Activated T-helper 2 cell treated with anti-CD3 and anti-CD28 coated beads, Interferon-gamma antibody, Interleukin-2, Interleukin-4, amounts not matched to agents 10 μg/mL and 5 μg/mL and 100 μg/mL, durations not matched to agents 14 hours and 24 hours and 36 hours (primary cell): ENCODE results near the gene BNIPL. TPM values are rescaled to one million over a fixed set of nuclear protein-coding genes. Genes with fewer than 3 reads are reported as not detected.

Experiments used
- DNase-seq: peaks from one replicate; pipeline ENCODE4 v3.0.0; 2021; ENCODE audit warnings: low spot score
- H3K27ac Mint-ChIP-seq: one replicate; pipeline ENCODE4 v1.8.0; 2021; ENCODE audit warnings: mixed read lengths
- H3K27me3 Mint-ChIP-seq: one replicate; pipeline ENCODE4 v1.8.0; 2021; ENCODE audit warnings: low read depth, mixed read lengths
- H3K36me3 Mint-ChIP-seq: one replicate; pipeline ENCODE4 v1.8.0; 2021; ENCODE audit warnings: low read depth, mixed read lengths
- H3K4me1 Mint-ChIP-seq: one replicate; pipeline ENCODE4 v1.8.0; 2021; ENCODE audit warnings: low read depth, mixed read lengths
- H3K4me3 Mint-ChIP-seq: one replicate; pipeline ENCODE4 v1.8.0; 2021; ENCODE audit warnings: low read depth, mild to moderate bottlenecking, moderate library complexity, mixed read lengths
- H3K9me3 Mint-ChIP-seq: one replicate; pipeline ENCODE4 v1.8.0; 2021; ENCODE audit warnings: mixed read lengths
- intact Hi-C: fragments of 100-400 bp; cut with micrococcal nuclease; formaldehyde crosslinking; loops from one replicate; pipeline ENCODE4 v1.15.1; 2023
- total RNA-seq: library from RNA; stranded (reverse); gene quantifications from 2 replicates; pipeline ENCODE4 v1.2.3, GENCODE V29; 2022

BNIPL gene
- total RNA-seq, 1 donor from 2014 or later = 1.5 TPM

DNA sequence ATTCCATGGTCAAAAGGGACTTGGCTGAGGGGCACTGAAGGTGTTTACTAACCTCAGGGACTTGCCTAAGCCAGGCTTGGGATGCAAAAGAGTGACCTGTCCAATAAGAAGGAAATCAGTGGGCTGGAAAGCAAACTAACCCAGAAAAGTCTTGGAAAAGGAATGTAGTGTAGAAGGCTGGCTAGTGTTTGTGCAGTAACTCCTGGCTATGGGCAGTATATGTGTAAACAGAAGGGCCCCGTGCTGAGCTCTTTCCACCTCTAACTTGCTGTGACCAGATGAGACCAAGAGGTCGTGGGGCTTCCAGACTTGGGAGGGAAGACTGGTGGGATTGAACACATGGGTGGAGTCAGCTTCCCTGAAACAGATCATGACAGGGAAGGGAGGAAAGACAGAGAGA lies 33.8 kb upstream of the BNIPL start:
- H3K27ac Mint-ChIP-seq = no peak overlapping the region
- no peaks in the 10 kb centered on the region for H3K9me3 Mint-ChIP-seq
- intact Hi-C loops = loop anchor here (10.0 kb wide), 1 partner anchor 252 kb away; the partner anchor contains the start of gene PSMD4
- DNase-seq = no peak
- no peaks in the 10 kb centered on the region for H3K27me3 Mint-ChIP-seq
- peaks cover 37% of the 10 kb centered on the region for H3K36me3 Mint-ChIP-seq
- H3K4me3 Mint-ChIP-seq = peak overlapping the region; percentile 23
- peaks cover 50% of the 10 kb centered on the region for H3K4me1 Mint-ChIP-seq

DNA sequence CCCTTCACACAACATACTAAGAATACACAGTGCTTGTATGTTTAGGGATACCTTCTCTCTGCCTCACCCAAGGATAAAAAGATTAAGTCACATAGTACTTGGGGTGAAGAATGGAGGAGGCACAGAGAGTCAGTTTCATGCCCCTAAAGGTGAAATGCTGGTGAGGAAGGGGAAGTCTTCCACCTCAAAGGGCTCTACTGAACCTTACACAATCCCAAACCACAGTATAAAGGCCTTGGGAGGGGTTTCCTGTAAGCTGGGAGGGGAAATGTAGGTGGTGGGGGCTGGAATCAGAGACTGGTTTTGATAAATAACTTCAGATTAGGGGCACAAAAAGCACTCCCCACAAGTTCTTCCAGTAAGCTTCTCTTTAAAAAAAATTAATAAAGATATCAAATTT lies 33.2 kb upstream of the BNIPL start:
- no peak overlapping the region for H3K4me3 Mint-ChIP-seq
- H3K4me1 Mint-ChIP-seq = peaks cover 55% of the 10 kb centered on the region

DNA sequence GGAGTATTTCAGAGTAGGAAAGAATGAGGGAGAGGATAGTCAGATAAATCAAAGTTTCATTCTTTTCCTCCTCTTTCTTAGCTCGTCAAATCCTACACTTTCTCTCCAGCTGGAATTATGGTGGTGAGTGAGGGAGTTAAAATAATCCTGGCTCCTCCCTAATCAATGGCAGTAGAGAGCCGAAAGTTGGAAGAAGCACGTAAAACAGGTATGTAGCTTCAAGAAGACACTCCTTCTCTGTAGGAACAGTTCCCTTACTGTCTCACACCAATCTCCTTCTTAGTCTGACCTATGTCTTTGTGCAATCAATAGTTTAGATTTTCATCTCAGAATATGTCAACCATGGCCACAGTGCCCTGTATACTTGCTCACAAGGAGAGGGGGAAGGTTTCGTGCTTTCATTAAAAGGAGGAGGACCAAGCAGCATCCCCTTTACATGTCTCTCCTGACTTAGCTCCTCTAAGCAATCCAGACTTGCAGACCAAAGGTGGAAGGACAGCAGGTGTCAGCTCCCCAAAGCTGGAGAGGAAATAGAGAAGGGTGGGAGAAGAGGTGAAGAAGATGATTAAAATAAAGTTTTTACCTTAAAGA lies 30.6 kb upstream of the BNIPL start:
- H3K27ac Mint-ChIP-seq = peak overlapping the region; percentile 96
- H3K36me3 Mint-ChIP-seq = peaks cover 21% of the 10 kb centered on the region
- H3K27me3 Mint-ChIP-seq = no peaks in the 10 kb centered on the region
- H3K9me3 Mint-ChIP-seq = no peaks in the 10 kb centered on the region
- peak overlapping the region; percentile 98 for H3K4me3 Mint-ChIP-seq
- H3K4me1 Mint-ChIP-seq = peaks cover 61% of the 10 kb centered on the region
- intact Hi-C loops = loop anchor here (1.0 to 10.0 kb wide), 3 partner anchors 29 to 444 kb away; partner anchors contain the start of gene PSMD4
- DNase-seq = no peak

More for the DNA sequence above, 33.2 kb upstream of the BNIPL start:
- no peaks in the 10 kb centered on the region for H3K9me3 Mint-ChIP-seq
- DNase-seq = no peak
- no peak overlapping the region for H3K27ac Mint-ChIP-seq
- H3K27me3 Mint-ChIP-seq = no peaks in the 10 kb centered on the region
- intact Hi-C loops = loop anchor here (10.0 kb wide), 1 partner anchor 252 kb away; the partner anchor contains the start of gene PSMD4
- H3K36me3 Mint-ChIP-seq = peaks cover 34% of the 10 kb centered on the region

DNA sequence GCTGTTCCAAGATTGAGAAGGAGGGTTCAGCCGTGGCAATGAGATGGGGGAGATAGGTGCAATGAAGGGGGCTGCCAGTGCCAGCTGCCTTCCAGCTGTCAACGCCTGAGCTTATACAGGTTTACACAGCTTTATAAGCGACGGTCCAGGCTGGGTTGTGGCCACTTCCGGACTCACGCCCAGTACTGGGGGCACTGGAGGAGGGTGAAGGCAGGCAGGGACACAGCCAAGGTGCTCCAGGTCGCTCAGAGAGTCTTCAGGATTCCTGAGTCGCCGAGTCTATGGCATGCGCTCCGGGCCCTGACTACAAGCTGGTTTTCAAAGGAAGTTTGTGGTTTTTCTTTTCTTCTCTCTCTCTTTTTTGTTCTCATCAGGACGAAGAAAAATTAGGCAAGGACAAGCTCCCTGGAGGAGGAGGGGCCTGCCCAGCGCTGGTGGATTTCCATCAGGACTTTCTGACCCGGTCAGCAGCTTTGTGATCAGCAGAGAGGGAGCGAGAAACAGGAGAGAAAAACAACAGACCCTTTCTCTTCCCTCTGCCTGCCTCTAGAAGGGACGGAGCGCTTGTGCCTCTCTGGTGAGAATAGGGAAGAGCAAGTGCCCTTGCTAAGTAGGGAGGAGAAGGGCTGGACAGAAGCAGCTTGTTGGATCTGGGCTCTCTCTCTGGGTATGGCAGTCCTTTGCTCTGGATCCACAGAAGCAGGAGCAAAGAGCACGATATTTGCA lies 29.9 kb upstream of the BNIPL start, which contains the start of gene MINDY1:
Gene MINDY1 (minus strand): TSS at position 576 of the 726 bp plus-strand sequence. CDS start 4,285 bp downstream, outside the sequence.
- peaks cover 15% of the 10 kb centered on the region for H3K36me3 Mint-ChIP-seq
- peaks cover 65% of the 10 kb centered on the region for H3K4me1 Mint-ChIP-seq
- H3K4me3 Mint-ChIP-seq = peak within 1 kb of the TSS; percentile 98
- H3K27ac Mint-ChIP-seq = peak within 1 kb of the TSS; percentile 96
- no peaks in the 10 kb centered on the region for H3K27me3 Mint-ChIP-seq
- H3K9me3 Mint-ChIP-seq = no peaks in the 10 kb centered on the region
- no peak for DNase-seq
- intact Hi-C loops = loop anchor here (1.0 to 10.0 kb wide), 3 partner anchors 29 to 444 kb away; partner anchors contain the start of gene PSMD4

DNA sequence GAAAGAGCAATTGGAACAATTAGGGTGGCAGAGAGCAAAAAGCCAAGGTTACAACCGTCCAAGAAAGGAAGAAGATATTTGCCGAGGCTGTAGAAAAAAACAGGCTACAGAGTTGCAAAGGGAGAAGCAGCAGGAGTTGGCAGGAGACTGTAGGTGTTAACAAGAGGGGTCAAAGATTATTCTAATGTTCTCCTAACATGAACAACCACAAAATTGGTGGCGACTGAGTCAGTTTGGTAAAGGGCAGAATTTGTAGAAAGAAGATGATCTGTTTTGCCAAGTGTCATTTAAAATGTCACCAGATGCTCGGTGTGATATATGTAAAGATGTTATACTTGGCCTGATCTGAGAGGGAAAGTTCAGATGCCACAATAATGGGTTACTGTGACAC lies 28.5 kb upstream of the BNIPL start:
- peaks cover 8% of the 10 kb centered on the region for H3K36me3 Mint-ChIP-seq
- peaks cover 55% of the 10 kb centered on the region for H3K4me1 Mint-ChIP-seq
- DNase-seq = no peak

DNA sequence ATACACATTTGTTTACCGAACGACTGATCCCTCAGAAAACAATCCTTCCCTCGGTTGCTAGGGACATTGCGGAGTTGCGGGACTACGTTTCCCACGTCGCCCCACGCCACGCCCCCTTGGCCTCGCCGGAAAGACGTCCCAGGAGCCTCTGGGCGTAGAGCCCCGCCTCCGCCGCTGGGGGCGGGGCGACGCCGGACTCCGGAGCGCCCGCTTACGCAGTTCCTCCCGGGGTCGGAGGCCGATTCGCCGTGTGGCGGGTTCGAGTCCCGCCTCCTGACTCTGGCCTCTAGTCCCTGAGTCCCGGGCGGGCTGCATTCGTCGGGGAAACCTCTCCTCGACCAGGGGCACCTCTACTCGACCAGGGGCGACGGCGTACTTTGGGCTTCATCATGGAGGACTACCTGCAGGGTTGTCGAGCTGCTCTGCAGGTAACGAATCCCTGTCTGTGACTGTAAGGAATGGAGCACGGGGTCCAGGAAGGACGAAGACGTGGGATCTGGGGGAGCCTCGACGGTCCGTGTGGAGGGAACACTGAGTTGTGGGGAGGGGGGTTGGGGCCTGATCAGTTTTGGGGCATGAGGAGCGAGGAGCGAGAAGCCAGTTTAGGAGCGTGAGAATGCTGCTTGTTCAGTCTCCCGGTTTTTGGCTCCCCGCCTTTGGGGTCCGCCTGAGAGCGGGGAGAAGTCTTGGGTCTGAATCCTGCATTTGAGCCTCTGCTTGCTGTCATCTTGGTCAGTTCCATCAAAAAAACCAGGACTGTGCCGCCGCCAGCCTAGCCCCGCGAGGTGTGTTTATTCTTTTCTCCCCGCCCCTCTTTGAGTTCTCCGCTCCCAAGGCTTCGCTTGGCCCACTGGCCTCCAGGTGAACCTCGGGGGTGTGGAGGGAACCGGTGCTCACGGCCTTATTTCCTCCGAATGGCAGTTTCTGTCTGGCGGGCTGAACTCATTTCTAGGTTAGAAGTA lies 27.9 kb upstream of the BNIPL start, which contains the start of gene PRUNE1:
Gene PRUNE1 (plus strand): TSS at position 206 of the 962 bp plus-strand sequence. CDS start 184 bp downstream, at position 390.
- H3K27me3 Mint-ChIP-seq = no peaks in the 10 kb centered on the region
- peak within 1 kb of the TSS; percentile 96 for H3K27ac Mint-ChIP-seq
- peak; percentile 92 for DNase-seq
- peaks cover 7% of the 10 kb centered on the region for H3K36me3 Mint-ChIP-seq
- H3K9me3 Mint-ChIP-seq = no peaks in the 10 kb centered on the region
- peaks cover 50% of the 10 kb centered on the region for H3K4me1 Mint-ChIP-seq
- intact Hi-C loops = loop anchor here (1.0 to 10.0 kb wide), 6 partner anchors 38 to 446 kb away; partner anchors contain the start of genes ARNT, C1orf56, CDC42SE1 and PSMD4
- peak within 1 kb of the TSS; percentile 98 for H3K4me3 Mint-ChIP-seq

More for the DNA sequence above, 28.5 kb upstream of the BNIPL start:
- intact Hi-C loops = loop anchor here (2.0 to 10.0 kb wide), 5 partner anchors 39 to 446 kb away; partner anchors contain the start of genes ARNT, C1orf56, PSMD4 and TNFAIP8L2
- H3K9me3 Mint-ChIP-seq = no peaks in the 10 kb centered on the region
- H3K27me3 Mint-ChIP-seq = no peaks in the 10 kb centered on the region
- peak overlapping the region; percentile 98 for H3K4me3 Mint-ChIP-seq
- H3K27ac Mint-ChIP-seq = peak overlapping the region; percentile 96

DNA sequence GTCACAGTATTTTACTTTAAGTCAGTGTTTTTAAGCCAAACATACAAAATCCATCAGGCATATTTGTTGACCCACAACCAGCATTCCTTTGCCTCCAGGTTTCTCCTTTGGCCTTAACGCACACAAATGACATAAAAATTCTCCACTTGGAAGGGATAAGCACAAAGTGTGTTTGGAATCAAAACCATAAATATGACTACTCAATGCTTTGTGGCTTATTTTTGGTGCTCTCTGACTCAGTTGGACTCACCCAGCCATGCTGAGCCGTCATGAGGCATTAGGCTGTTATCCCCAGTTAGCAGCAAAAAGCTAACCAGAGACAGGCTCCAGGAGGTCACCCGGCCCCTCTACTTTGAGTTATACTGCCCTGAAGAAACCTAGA lies 27.2 kb upstream of the BNIPL start:
- DNase-seq = no peak
- Mint-ChIP-seq H3K27me3 (no peaks in the 10 kb centered on the region), H3K27ac (peak overlapping the region; percentile 96), H3K9me3 (no peaks in the 10 kb centered on the region), H3K36me3 (peaks cover 7% of the 10 kb centered on the region), H3K4me3 (peak overlapping the region; percentile 98), H3K4me1 (peaks cover 44% of the 10 kb centered on the region)
- intact Hi-C loops = loop anchor here (1.0 to 10.0 kb wide), 6 partner anchors 38 to 447 kb away; partner anchors contain the start of genes ARNT, C1orf56, CDC42SE1 and PSMD4

DNA sequence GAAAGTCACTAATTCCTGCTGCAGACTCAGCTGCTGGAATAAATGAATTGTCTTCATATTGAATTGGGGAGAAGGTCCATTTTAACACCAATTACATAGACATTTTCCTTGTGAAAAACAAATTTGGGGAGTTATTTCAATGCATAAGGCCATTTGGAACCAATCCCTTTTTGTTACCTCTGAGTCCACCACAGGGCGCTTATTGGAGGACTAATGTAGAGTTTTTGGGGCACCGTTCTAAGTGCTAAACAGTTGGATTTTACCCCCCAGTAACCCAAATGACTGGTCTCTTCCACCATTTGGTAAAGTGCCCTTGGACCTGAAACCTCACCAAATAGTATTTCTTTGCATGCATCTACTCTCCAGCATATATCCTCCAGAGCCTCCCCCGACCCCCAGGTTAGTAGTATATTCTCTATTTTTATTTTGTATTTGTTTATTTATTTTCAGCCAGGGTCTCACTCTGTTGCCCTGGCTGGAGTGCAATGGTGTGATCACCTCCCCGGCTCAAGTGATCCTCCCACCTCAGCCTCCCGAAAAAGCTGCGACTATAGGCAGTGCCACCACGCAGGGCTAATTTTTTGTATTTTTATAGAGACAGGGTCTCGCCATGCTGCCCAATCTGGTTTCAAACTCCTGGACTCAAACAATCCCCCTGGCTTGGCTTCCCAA lies 26.6 kb upstream of the BNIPL start:
- no peaks in the 10 kb centered on the region for H3K9me3 Mint-ChIP-seq
- H3K4me1 Mint-ChIP-seq = peaks cover 42% of the 10 kb centered on the region
- H3K4me3 Mint-ChIP-seq = peak overlapping the region; percentile 98
- no peak overlapping the region for H3K27ac Mint-ChIP-seq
- DNase-seq = no peak
- H3K36me3 Mint-ChIP-seq = peaks cover 7% of the 10 kb centered on the region
- intact Hi-C loops = loop anchor here (1.0 to 10.0 kb wide), 6 partner anchors 37 to 448 kb away; partner anchors contain the start of genes ARNT, C1orf56, CDC42SE1 and PSMD4
- H3K27me3 Mint-ChIP-seq = no peaks in the 10 kb centered on the region

DNA sequence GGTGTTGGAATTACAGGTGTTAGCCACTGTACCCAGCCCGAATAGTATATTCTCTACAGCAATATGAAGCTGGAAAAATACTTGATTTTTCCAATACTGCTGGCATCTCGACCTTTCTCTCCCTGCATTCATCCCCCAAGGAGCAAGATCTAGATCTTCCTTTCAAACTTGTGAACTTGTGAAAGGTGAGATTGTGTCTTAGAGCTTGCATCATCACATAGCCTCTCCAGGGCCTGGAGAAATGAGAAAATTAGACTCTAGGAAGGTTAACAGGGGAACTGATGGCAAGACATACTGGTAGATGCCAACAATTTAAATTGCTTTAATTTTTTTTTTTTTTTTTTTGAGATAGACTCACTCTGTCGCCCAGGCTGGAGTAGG lies 26.1 kb upstream of the BNIPL start:
- Mint-ChIP-seq H3K4me1 (peaks cover 42% of the 10 kb centered on the region), H3K27me3 (no peaks in the 10 kb centered on the region), H3K4me3 (peak overlapping the region; percentile 15), H3K36me3 (peaks cover 7% of the 10 kb centered on the region), H3K9me3 (no peaks in the 10 kb centered on the region), H3K27ac (no peak overlapping the region)
- no peak for DNase-seq
- intact Hi-C loops = no loop called here

DNA sequence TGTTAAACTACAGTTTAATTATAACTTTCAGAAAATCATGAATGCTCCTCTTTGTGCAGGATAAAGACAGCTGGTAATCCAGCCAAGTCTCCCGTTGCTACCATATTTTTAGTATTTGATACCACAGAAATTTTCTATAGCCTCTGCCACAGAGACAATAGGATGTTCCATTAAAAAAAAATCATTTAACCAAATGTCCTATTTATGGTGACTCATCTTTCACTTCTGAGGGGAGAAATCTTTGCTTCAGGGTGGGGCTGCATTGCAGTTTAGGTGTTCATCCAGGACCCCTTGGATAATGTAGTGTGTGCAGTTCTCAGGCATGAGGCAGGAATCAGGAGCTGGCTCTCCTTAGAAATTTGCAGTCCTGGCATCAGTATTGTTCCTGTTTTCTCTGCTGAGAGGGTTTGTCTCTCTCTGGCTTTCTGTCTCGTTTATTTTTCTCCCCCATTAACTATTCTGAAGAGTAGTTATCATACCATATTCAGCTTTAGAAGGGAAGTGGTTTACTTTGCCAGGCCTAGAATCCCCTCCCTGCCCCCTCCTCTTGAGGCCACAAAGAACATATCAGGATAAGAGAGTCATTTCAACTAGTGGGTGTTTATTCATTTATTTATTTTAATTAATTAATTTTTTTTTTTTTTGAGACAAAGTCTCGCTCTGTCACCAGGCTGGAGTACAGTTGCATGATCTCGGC lies 25.1 kb upstream of the BNIPL start:
- H3K4me1 Mint-ChIP-seq = peaks cover 34% of the 10 kb centered on the region
- intact Hi-C loops = no loop called here
- H3K27ac Mint-ChIP-seq = no peak overlapping the region
- peaks cover 7% of the 10 kb centered on the region for H3K36me3 Mint-ChIP-seq
- H3K4me3 Mint-ChIP-seq = no peak overlapping the region
- H3K9me3 Mint-ChIP-seq = no peaks in the 10 kb centered on the region
- H3K27me3 Mint-ChIP-seq = no peaks in the 10 kb centered on the region
- DNase-seq = no peak
